H1 (cell line): Measurements from ENCODE around the gene FERMT1. TPM values are rescaled to one million over a fixed set of nuclear protein-coding genes. Genes with fewer than 3 reads are reported as not detected.

Source experiments
- HDAC2 ChIP-seq, 2 experiments: fragments of 300-600 bp in 1 of 2; sonication (generic) in 1 of 2; IDR thresholded peaks; 2 replicates each; pipeline ENCODE4 v1.6.1; 2011 to 2012; ENCODE audit warnings: low read depth in 2 of 2, low read length in 2 of 2, mild to moderate bottlenecking in 2 of 2, moderate library complexity in 2 of 2, borderline replicate concordance in 1 of 2, inconsistent platforms in 1 of 2
- JUN ChIP-seq: IDR thresholded peaks from 2 replicates; pipeline ENCODE4 v1.6.1; 2011; ENCODE audit warnings: low read depth, mild to moderate bottlenecking, improper control_type of control experiment, low read length
- polyA plus RNA-seq, 7 experiments: library from polyadenylated mRNA; depleted of rRNA in 3 of 7; stranded (reverse) in 5 of 7; unstranded in 2 of 7; fragments of >200 nt in 5 of 7; fragments of 200-250 nt in 2 of 7; gene quantifications; 1 replicate in 5 of 7; 2 replicates in 1 of 7; 4 replicates in 1 of 7; pipeline versions ENCODE4 v1.2.1 to v1.2.3, GENCODE V29; 2011 to 2013; ENCODE audit warnings: missing spikeins in 2 of 7, mixed read lengths in 2 of 7
- total RNA-seq: library from RNA; stranded (reverse); fragmentation: NEBNext Ultra II Directional; extraction: Animal tissue kit (Norgen Biotek cat#: 25700); gene quantifications from 2 replicates; pipeline ENCODE4 v1.2.1, GENCODE V29; 2021

Gene FERMT1
- total and polyA plus RNA-seq, 2 of the 8 experiments (the other 6 are each of a cell fraction or from before 2014, with no cell fraction given): 4.2 to 17.8 TPM

DNA sequence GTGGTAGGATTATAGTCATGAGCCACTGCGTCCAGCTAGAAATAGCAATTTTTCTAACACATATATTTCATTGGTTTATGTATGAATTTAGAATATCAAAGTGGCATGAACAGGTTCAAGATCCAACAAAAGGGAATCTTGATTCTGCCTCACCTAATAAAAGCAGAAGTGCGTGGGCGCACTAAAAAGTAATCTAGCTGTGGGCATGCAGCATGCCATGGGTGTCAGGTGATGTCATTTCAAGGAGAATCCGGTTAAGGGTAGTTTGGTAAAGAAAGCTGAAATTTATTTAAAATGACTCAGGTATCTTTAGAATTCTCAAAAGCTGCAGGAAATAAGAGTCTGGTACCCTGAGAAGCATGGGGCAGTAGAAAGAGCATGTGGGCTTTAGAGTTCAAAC is 86.6 kb downstream of the FERMT1 start (continued):
- TF ChIP-seq JUN (no peak), HDAC2 (IDR thresholded peaks at IDR 0.05; ENCODE audit: borderline replicate concordance in 1 of 2, low read depth in 2 of 2, low read length in 2 of 2) (no peak)
- TF ChIP-seq, all 59 proteins: peak for 0
